Fibroblast of skin of abdomen (primary cell): Measurements from ENCODE around the gene CCDC78.

ENCODE experiments used
- DNase-seq: peaks from one replicate; pipeline ENCODE4 v3.0.0-alpha.2; 2013

Gene CCDC78

GRCh38 chr16:677316-678190 is 48.7 kb downstream of the CCDC78 start:
- no peak for DNase-seq

GRCh38 chr16:676913-677312 is 49.3 kb downstream of the CCDC78 start:
- DNase-seq = no peak

DNA sequence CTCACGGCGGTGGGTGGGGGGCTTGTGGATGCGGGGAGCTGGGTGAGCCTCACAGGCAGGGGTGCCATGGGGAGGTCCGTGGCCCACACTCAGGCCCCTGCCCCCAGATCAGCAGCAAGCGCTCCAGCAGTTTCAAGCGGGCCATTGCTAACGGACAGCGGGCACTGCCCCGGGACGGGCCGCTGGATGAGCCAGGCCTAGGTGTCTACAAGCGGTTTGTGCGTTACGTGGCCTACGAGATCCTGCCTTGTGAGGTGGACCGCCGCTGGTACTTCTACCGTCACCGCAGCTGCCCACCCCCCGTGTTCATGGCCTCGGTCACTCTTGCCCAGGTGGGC is 49.7 kb downstream of the CCDC78 start:
- DNase-seq = no peak

- no peak for DNase-seq
Observed at GRCh38 chr16:675884-676564, 50.2 kb downstream of the CCDC78 start.

DNA sequence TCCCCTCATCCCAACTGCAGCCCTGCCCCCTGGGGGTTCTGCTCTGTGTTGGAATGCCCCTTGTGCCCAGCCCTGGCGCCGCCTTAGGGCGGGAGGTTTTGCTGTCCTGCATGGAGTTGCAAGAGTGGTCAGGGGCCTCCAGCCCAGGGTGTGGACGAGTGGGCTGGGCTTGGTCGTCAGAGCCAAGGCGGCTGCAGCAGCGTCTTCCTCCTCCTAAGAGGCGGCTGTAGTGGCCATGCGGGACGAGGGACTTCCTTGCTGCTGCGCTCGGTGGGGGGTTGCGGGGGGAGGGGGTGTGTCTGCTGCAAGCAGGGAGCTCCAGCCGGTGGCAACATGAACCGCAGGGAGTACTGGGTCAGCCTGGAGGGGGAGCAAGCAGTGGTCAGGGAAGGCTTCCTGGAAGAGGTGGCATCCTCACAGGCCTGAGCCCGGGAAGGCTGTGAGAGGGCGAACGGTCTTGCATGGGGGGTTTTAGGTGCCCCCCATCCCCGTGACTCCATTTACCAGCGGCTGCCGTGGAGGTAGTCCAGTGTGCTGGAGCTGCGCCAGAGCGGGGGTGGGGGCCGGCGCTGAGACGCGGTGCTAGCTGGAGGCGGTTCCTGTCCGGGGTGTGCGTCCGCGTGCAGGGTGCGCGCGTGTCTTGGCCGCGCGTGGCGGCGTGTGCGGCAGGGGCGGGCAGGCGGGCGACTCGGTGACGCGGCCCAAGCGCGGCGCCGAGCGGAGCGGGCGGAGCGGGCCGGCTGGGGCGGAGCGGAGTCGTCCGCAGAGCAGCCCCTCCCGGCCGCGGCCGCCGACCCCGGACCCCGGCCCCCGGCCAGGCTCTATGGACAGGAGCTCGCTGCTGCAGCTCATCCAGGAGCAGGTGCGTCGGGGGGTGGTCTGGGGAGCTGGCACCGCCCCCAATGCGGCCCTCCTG is 51.0 kb downstream of the CCDC78 start, which contains the start of gene RHBDL1:
RHBDL1 (plus strand) TSS at position 704 of the 916 bp plus-strand sequence; CDS start at position 824, 120 bp downstream.
- peak; percentile 34 for DNase-seq

GRCh38 chr16:674214-674881 is 51.9 kb downstream of the CCDC78 start:
- no peak for DNase-seq

DNA sequence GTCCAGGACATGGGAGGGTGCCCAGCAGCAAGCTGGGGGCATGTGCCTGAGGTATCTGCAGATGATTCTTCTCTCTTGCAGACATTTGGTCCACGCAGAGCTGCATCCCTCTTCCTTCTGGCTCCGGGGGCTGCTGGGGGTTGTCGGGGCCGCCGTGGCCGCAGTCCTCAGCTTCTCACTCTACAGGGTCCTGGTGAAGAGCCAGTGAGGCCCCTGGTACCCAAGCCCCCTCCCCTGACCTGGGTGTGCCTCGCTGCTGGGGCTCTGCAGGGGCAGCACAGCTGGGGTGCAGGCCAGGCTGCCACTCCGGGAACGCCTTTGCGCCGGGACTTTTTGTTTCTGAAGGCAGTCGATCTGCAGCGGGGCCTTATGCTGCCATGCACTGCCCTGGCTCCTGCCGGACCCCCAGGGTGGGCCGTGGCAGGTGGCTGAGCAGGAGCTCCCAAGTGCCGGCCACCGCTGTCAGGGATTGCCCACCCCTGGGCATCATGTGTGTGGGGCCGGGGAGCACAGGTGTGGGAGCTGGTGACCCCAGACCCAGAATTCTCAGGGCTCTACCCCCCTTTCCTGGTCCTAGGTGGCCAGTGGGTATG is 52.7 kb downstream of the CCDC78 start:
- no peak for DNase-seq

- no peak for DNase-seq
Observed at GRCh38 chr16:672851-673250, 53.4 kb downstream of the CCDC78 start.
